Measurements from ENCODE around the gene AGPAT2.
"Not testable (repeated sequence)": the region's sequence is repeated elsewhere in the genome, so short reads cannot be mapped to it uniquely, and the experiment has no call there.

The AGPAT2 gene

GRCh38 chr9:136720251-136720897 lies 33.1 kb upstream of the AGPAT2 start:
- DNase-seq = no peak

DNA sequence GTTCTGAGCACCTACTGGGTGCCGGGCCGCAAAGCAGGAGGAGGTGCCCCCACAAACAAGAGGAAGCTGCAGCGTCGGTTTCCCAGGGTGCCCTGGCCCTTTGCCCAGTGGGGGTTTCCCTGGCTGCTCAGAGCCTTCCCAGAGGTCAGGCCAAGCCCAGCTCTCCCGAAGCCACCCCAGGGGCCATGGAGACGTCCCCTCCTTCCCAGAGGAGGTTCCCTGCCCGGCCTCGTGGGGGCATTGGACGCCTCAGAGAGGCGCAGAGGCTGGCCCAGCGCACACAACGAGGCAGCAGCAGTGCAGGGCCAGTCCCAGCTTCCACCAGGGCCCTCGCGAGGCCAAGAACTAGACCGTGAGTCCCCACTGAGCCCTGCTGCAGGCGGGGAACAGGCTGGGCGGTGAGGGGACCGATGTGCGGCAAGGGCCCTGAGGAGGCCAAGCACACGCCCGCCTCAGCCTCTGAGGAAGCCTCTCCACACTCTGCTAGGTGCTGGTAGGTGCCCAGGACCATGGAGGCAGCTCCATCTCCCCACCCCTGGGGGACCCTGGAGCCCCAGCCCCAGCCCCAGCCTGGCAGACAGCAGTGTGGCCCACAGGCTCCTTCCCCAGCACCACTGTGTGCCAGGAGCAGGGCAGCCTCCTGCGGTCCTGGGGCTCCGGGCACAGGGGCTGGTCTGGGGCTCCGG lies 32.1 kb upstream of the AGPAT2 start:
- no peak for DNase-seq

GRCh38 chr9:136718345-136719194 lies 31.3 kb upstream of the AGPAT2 start:
- no peak for DNase-seq

- no peak for DNase-seq
Measured at GRCh38 chr9:136717399-136717798, 30.1 kb upstream of the AGPAT2 start.

DNA sequence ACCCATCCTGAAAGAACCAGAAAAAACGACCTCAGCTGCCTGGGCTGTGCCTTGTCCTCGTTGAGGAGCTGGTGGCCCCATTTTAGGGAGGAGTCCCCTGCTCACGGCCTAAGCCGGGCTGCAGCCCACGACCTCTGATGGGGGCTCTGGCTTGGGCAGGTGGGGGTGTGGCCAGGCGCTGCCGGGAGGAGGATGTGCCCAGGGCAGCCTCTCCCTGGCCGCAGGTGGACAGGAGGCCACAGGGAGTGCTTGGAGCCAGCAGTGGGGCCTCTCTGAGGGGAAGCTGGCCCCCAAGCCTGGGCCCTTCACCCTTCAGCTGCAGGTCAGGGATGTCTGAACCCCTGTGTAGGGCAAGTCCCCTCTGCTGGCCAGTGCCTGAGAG lies 27.6 kb upstream of the AGPAT2 start:
- no peak for DNase-seq

GRCh38 chr9:136714096-136714892 lies 27.0 kb upstream of the AGPAT2 start:
- no peak for DNase-seq

DNA sequence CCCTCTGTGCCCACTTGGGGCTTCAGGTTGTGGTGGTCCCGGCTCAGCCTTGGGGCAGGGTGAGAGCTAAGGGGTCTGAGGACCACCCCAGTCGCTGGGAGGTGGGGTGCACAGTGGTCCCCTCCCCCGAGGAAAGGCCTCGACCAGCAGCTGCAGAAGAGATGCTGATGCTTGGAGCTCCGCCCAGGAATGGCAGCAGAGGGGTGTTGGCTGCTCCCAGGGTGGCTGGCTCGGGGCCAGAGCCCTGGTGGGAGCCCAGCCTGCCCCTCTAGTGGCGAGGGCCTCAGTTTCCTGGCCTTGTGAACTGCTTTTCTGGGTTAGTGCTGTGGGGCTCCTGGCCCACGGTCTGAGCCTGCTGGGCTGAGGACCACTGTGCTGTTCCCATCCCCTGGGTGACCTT lies 26.3 kb upstream of the AGPAT2 start:
- DNase-seq = no peak

- DNase-seq = no peak
Measured at GRCh38 chr9:136712690-136713544, 25.7 kb upstream of the AGPAT2 start.

DNA sequence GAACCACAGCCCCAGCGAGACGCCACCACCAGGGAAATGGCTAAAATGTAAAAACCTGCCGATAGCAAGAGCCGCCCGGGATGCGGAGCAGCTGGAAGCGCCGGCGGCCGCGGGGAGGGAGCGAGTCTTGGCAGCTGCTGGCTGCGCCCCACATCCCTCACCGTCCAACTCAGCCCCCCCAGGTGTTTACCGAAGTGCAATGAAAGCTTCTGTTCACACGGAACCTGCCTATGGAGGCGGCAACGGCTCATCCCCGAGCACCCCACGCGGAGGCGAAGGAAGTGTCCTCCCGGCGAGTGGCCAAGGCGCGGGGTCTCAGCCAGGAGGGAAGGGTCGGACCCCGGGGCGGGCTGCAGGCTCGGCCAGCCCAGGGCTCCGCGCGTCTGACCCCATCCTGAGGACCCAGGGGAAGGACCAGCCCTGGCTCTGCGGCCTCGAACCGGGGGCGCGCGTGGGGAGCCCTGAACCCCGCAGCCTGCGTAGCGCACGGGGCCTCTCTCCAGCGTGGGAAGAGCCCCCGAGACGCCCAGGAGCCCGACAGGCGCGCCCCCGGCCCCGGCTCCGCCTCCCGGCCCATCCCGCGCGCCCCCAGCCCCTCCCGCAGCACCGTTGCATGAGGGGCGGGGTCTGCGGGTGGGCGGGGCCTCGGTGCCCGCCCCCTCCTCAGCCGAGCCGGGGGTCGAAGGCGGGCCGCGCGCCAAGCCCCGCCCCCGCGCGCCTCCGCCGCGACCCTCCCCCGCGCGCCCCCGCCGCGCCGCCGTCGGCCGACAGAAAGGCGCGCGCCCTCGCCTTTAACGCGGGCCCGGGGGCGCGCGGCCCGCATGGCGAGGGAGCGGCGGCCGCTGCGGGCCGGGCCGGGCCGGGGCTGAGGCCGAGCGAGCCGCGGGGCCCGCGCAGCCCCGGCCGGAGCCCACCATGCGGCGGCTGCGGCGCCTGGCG lies 24.8 kb upstream of the AGPAT2 start, which contains the start of gene DIPK1B:
DIPK1B (plus strand) TSS at position 822 of the 939 bp plus-strand sequence; CDS start at position 916, 94 bp downstream.
- DNase-seq = no peak

- DNase-seq = not testable (repeated sequence)
Measured at GRCh38 chr9:136711219-136711648, 24.0 kb upstream of the AGPAT2 start.

DNA sequence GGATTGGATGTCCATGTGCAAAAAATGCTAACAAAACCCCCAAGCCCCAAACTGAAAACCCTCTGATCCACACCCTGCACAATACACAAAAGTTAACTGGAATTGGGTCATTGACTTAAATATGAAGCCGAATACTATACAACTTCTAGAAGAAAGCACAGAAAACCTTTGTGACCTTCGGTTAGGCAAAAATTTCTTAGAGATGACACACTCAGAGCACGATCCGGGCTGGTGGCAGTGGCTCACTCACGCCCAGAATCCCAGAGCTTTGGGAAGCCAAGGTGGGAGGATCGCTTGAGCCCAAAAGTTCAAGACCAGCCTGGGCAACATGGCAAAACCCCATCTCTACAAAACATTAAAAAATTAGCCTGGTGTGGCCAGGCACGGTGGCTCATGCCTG lies 23.3 kb upstream of the AGPAT2 start:
- DNase-seq = no peak

DNA sequence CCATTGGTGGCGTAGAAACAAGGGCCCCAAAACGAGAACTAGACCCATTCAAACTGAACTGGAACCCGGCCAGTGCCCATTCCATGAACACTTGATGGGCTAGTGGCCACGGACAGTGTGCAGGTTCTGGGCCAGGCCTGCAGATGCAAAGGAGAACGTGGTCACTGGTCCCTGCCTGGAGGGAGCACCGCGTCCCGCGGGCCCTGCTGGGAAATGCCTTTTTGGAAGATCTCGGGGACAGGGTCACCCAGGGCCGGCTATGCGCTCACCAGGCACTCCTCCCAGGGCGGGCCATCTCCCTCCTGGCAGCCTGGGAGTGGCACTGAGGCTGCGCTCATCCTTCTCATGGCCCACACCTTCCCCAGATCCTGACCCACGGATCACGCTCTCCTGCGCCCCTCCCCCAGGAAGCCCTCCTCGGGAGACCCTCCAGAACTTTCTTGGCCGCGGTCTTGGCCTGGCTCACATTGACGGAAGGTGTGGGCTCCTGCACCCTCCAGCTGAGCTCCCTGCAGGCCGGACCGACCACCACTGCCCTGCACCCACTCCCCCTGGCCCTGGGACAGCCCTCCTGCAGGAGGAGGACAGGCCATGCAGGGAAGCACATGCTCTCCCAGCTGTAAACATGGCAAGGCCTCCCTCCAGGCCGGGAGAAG lies 22.3 kb upstream of the AGPAT2 start:
- no peak for DNase-seq

DNA sequence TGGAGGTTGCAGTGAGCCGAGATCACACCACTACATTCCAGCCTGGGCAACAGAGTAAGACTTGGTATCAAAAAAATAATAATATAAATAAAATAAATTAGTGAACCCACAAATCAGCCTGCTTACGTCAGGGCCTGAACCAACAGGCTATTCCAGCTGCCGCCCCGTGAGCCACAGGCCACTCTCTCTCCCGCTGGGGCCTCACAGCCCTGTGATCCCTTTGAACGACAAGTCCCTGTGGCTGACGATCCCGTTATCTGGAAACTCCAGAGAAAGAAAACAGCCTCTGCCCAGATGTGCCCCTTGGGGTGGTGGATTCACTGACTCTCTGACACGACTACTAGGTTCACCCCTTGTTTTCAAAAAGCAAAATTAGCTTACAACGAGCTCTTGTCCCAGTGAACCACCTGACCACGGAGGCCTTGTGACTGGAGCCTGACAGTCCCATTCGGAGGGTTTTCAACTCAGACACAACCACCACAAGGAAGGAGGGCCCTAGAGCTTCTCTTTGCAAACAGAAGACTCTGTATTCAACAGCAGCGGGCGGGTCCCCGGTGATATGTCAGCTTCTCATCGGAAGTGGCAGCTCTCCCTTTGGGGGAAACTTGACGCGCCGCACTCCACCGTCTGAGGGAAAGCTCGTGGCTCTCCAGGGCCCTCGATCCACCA lies 20.7 kb upstream of the AGPAT2 start:
- DNase-seq = no peak

DNA sequence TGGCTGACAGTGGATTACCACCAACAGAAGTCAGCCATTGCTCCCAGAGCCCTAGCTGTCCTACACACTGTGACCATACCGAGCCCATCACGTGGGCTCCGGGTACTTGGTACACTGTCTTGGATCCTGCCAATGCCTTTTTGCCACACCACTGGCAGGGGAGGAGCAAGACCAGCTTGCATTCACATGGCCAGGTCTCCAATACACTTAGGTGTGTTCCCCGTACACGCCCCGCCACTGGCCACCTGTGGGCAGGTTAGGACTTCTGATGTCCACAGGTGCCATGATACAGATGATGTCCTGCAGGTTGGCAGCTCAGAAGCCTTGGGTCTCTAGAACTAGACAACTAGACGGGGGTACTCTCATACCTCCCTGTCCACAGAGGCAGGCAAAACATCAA lies 19.8 kb upstream of the AGPAT2 start:
- no peak for DNase-seq

DNA sequence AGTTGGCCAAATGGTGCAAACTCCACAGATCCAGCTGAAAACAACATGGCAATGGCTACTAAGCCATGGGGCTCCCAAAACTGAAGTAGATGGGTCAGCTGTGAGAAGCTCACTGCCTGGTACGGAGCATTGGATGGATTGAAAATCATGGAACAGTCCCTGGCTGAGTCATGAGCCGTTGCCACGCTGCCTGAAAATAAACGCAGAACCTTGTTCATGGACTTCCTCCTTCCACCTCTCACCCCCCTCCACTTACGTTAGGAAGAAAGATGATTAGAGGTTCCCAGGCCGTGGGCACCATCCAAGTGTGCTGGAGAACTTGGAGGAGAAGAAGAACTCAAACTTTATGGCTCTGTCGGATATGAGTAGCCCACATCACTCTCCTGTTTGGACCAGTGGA lies 18.3 kb upstream of the AGPAT2 start:
- DNase-seq = no peak

DNA sequence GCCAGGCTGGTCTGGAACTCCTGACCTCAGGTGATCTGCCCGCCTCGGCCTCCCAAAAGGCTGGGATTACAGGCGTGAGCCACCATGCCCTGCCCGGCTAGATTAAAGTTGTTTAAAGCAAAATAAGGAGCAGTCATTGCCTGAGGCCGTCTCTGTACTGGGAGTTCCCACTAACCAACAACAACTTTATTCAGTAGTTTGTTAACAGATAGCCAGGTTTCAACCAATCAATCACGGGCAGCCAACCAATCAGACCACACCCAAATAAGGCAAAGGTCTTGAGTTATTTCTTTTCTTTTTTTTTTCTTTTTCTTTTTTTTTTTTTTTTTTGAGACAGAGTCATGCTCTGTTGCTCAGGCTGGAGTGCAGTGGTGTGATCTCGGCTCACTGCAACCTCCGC lies 17.5 kb upstream of the AGPAT2 start:
- DNase-seq = not testable (repeated sequence)

DNA sequence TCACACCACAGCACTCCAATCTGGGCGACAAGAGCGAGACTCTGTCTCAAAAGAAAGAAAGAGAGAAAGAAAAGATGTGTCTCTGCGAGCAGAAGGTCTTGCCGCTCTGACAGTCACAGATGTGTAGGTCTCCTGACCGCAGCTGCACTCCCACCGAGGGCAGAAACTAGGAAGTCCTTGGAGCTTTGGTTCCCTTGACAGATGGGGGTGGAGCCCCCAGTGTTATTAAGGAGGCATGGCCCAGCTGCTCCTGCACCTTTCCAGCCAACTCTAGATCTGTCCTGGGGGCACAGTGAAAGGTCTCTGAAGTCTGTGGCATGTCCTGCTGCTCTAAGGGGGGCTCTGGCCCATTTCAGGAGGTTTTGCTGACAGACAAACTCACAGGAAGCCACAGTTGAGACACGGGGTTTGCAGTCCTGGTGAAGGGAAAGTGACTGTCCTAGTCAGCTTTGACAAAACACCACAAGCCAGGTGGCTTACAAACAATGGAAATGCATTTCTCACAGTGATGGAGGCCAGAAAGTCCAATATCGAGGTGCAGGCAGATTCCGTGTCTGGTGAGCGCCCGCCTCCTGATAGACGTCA lies 16.1 kb upstream of the AGPAT2 start:
- no peak for DNase-seq

DNA sequence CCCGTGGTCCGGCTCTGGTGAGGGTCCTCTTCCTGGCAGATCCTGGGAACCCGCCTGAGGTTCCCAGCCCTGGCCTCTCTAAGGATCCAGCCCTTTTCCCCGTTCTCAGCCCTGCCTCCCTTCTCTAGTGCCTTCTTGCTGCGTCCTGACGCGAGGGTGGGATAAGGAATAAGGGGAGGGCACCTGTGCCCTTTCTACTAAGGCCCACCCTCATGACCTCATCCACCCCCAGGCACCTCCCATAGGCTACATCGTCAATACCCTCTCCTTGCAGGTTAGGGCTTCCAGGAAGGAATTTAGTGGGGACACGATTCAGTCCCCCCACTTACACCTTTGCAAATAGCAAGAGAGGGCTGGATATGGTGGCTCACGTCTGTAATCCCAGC lies 14.4 kb upstream of the AGPAT2 start:
- no peak for DNase-seq

DNA sequence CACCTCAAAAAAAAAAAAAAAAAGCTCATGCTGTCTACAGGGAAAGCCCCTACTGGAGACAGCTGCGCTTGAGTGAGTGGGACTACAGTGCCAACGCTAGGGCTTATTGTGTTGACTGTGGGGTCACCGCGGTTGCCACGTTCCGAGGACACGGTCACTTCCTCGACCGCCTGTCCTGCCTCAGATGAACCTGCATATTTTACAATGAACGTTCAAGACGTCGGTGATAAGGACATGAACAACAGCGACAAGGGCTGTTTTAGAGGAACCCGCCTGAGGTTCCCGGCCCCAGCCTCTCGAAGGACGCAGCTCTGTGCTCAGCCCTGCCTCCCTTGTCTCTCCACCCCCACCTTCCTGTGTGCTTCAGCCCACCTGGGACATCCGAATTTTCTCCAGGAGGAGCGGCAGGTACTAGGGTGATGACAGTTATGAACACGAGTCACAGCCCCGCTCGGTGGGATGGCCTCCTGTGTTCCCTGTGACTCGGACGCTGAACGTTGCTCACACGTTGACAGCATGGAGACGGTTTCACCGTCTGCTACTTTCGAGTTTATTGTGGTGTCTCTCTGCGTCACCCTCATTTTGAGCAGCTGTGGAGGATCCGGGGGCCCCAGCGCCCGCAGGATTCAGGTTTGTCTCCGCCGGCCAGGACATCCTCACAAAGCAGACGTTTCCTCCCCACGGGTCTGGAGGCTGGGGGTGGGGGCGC lies 13.9 kb upstream of the AGPAT2 start:
- DNase-seq = peak; percentile 66
